ENCODE data around the gene MFN1. TPM values are rescaled to one million over a fixed set of nuclear protein-coding genes. Genes with fewer than 3 reads are reported as not detected.
A peak's percentile ranks its signal among the peaks of the same experiment; 100 is the strongest.

MFN1 gene
- total RNA-seq, 1 donor = 44.7 TPM

DNA sequence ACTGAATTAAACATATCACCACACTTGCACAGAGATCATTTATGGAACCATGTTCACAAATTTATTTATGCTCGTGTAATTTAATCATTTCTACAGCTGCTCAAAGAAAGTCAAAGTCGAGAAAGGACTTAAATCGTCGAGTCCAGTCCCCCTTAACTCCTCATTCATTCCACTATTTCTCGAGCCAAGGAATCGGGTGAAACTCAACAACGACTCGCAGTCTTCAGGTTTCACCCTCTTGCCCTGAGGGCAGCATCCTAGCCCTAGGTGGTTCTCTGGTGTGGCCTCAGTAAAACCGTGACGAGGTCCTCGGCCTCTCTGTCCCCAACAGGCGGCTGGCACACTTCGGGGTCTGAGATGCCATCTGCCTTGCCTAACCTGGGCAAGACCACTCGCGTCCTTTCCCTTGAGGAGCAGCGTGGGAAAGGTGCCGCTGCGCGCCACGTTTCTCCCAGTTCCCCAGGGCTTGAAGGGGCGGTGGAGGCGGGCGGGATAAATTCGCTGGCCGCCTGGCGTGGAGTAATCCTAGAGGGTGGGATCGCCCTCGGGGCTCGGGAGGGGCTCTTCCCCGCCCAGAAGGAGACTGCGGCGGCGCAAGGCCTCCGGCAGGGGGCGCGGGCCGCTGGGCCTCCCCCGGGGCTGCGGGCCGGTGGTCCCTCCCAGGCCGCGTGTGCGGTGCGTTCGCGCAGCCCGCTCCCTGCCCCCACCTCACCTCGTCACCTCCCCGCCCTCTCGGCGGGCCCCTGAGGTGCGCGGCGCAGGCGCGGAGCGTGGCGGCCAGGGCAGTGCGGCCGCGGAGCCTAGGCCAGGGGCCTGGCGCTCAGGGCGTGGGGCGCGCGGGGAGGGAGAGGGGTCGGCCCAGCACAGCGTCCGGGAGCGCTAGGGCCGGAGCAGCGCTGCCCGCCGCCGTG, 25.0 kb upstream of the MFN1 start, which contains the start of gene ZNF639:
Gene ZNF639, plus strand, starts transcription at position 746 of the 911 bp plus-strand sequence. CDS start 5,263 bp downstream, outside the sequence.
- DNase-seq (ENCODE audit: low read depth) = peak; percentile 82
- peak within 1 kb of the TSS; percentile 73 for H3K4me3 ChIP-seq (ENCODE audit: low read depth, low read length)
- TF ChIP-seq, protein P1, sequence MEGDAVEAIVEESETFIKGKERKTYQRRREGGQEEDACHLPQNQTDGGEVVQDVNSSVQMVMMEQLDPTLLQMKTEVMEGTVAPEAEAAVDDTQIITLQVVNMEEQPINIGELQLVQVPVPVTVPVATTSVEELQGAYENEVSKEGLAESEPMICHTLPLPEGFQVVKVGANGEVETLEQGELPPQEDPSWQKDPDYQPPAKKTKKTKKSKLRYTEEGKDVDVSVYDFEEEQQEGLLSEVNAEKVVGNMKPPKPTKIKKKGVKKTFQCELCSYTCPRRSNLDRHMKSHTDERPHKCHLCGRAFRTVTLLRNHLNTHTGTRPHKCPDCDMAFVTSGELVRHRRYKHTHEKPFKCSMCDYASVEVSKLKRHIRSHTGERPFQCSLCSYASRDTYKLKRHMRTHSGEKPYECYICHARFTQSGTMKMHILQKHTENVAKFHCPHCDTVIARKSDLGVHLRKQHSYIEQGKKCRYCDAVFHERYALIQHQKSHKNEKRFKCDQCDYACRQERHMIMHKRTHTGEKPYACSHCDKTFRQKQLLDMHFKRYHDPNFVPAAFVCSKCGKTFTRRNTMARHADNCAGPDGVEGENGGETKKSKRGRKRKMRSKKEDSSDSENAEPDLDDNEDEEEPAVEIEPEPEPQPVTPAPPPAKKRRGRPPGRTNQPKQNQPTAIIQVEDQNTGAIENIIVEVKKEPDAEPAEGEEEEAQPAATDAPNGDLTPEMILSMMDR (IDR thresholded peaks at IDR 0.05; ENCODE audit: insufficient read depth, low read length) = peak; percentile 66

DNA sequence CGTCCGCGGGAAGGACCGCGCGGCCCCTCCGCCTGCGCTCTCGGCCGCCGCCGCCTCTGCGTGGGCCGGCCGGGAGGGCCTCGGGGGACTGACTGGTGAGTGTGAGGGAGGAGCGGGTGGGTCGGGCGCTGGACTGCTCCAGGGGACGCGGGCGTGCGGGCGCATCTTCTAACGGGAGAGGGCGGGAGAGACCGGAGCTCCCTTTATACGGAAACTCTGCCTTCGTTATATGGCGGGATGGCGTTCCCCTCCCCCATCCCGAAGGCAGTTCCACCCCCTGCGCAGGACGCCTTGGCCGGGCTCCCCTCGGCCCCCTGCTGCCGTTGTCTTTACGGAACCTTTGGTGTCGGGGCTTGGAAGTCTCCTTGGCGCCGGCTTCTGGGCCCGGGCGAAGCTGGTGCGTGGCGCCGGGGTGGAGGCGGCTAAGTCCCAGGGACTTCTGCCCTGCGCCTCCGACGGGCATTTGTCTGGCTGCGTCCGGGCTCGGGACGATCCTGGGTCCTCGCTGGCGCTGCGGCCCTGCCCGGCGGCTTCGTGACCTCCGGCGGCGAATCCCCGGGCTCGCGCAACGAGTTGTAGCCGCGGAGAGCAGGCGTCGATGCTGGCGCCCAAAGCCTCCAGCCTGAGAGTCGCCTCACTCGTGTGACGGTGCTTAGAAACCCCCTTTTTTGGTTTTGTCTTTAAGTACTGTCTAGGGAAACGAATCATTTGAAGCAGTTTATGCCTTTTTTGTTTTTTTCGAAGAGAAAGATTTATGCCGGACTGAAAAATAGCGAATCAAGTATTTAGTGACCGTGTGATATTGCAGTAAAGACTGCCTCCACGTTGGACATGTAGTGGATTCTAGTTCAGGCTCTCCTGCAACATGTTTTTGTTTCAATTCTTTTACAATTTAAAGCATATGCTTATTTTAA, 24.1 kb upstream of the MFN1 start:
- TF ChIP-seq, protein P1 (IDR thresholded peaks at IDR 0.05; ENCODE audit: insufficient read depth, low read length) = peak; percentile 0
- DNase-seq (ENCODE audit: low read depth) = peak; percentile 69
- peak overlapping the region; percentile 73 for H3K4me3 ChIP-seq (ENCODE audit: low read depth, low read length)

DNA sequence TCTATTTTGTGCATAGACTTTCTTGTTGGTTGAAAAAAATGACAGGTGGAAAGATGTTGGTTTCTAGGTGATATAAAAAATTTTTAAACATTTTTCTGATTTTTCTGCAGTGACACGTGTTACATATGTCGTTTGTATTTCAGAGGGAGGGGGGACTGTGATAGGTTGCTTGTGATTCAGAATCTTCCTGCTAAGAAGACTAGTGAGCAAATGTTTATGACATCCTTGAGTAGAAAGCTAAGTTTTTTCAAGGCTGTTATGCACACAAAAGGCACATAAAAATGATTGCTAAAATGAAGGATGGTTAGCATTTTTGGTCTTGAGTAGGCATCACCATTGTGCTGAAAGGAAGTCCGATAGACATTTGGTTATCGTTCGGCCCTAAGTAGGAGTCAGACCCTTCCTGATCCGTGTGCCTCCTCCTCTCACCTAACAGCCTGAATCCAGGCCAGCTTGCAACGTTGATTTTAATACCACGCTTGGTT, 23.2 kb upstream of the MFN1 start:
- TF ChIP-seq, protein P1 (IDR thresholded peaks at IDR 0.05; ENCODE audit: insufficient read depth, low read length) = no peak
- DNase-seq (ENCODE audit: low read depth) = peak; percentile 35
- H3K4me3 ChIP-seq (ENCODE audit: low read depth, low read length) = peak overlapping the region; percentile 73

DNA sequence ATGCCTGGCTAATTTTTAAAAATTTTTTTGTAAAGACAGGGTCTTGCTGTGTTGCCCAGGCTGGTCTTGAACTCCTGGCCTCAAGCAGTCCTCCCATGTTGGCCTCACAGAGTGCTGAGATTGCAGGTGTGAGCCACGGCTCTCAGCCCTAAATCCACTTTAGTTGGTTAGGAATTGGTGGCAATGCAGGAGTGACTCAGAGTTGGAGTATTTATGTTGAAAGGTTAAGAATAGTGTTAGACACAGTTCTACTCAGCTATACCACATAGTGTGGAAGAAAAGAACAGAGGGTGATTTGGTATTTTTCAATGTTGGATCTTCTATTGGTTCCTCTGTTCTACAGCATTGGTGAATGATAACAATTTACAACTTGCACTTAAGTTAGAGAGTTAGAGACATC, 17.1 kb upstream of the MFN1 start:
- DNase-seq (ENCODE audit: low read depth) = no peak
- no peak overlapping the region for H3K4me3 ChIP-seq (ENCODE audit: low read depth, low read length)
- TF ChIP-seq, protein P1 (IDR thresholded peaks at IDR 0.05; ENCODE audit: insufficient read depth, low read length) = no peak

DNA sequence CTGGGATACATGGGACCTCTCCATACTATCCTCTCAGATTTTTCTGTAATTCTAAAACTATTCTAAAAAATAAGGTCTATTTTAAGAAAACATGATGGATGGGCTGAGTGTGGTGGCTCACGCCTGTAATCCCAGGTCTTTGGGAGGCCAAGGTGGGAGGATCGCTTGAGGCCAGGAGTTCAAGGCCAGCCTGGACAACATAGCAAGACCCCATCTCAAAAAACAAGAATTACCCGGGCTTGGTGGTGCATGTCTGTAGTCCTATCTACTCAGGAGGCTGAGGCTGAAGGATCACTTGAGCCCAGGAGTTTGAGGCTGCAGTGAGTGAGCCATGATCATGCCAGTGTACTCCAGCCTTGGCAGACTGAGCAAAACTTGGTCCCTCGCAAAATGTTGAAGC, 15.3 kb upstream of the MFN1 start:
- TF ChIP-seq, protein P1 (IDR thresholded peaks at IDR 0.05; ENCODE audit: insufficient read depth, low read length) = no peak
- no peak for DNase-seq (ENCODE audit: low read depth)

DNA sequence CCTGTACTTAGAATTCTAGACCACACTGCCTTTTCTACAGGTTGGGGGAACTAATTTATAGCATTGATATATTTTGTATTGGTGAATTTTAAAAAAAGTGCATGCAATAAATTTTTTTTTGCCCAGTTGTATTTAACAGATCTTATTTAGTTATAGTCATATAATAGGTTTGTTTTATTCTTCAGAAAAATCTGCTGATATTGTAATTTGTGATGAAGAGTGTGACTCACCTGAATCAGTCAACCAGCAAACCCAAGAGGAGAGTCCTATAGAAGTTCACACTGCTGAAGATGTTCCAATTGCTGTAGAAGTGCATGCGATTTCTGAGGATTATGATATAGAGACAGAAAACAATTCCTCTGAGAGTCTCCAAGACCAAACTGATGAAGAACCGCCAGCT, 14.4 kb upstream of the MFN1 start:
- DNase-seq (ENCODE audit: low read depth) = no peak
- TF ChIP-seq, protein P1 (IDR thresholded peaks at IDR 0.05; ENCODE audit: insufficient read depth, low read length) = no peak
- H3K4me3 ChIP-seq (ENCODE audit: low read depth, low read length) = no peak overlapping the region

More for the DNA sequence above, 15.3 kb upstream of the MFN1 start:
- no peak overlapping the region for H3K4me3 ChIP-seq (ENCODE audit: low read depth, low read length)
